Measurements from ENCODE around the gene PHF2. TPM values are rescaled to one million over a fixed set of nuclear protein-coding genes. Genes with fewer than 3 reads are reported as not detected.
"Not testable (repeated sequence)": the region's sequence is repeated elsewhere in the genome, so short reads cannot be mapped to it uniquely, and the experiment has no call there.

Gene PHF2
- polyA plus RNA-seq, 3 donors, result 34.8 to 43.0 (median 40.4) TPM

- DNase-seq (ENCODE audit: extremely low read depth in 1 of 11, low read depth in 9 of 11, low spot score in 4 of 11), result no peak
These were observed 81.1 kb downstream of the PHF2 start for GRCh38 chr9:93657331-93658111.

GRCh38 chr9:93658184-93658925 is 82.0 kb downstream of the PHF2 start:
- DNase-seq (ENCODE audit: extremely low read depth in 1 of 11, low read depth in 9 of 11, low spot score in 4 of 11), result no peak

- DNase-seq (ENCODE audit: extremely low read depth in 1 of 11, low read depth in 9 of 11, low spot score in 4 of 11), result no peak
These were observed 82.9 kb downstream of the PHF2 start for GRCh38 chr9:93659044-93659836.

- DNase-seq (ENCODE audit: extremely low read depth in 1 of 11, low read depth in 9 of 11, low spot score in 4 of 11), result no peak
These were observed 83.4 kb downstream of the PHF2 start for GRCh38 chr9:93659837-93660177.

GRCh38 chr9:93660352-93661046 is 84.1 kb downstream of the PHF2 start:
- DNase-seq (ENCODE audit: extremely low read depth in 1 of 11, low read depth in 9 of 11, low spot score in 4 of 11), result no peak

GRCh38 chr9:93661591-93661990 is 85.2 kb downstream of the PHF2 start:
- DNase-seq (ENCODE audit: extremely low read depth in 1 of 11, low read depth in 9 of 11, low spot score in 4 of 11), result no peak

- no peak for DNase-seq (ENCODE audit: extremely low read depth in 1 of 11, low read depth in 9 of 11, low spot score in 4 of 11)
These were observed 85.7 kb downstream of the PHF2 start for GRCh38 chr9:93662016-93662638.

GRCh38 chr9:93662952-93663572 is 86.7 kb downstream of the PHF2 start:
- no peak for DNase-seq (ENCODE audit: extremely low read depth in 1 of 11, low read depth in 9 of 11, low spot score in 4 of 11)

GRCh38 chr9:93663877-93664548 is 87.6 kb downstream of the PHF2 start:
- no peak for DNase-seq (ENCODE audit: extremely low read depth in 1 of 11, low read depth in 9 of 11, low spot score in 4 of 11)

- DNase-seq (ENCODE audit: extremely low read depth in 1 of 11, low read depth in 9 of 11, low spot score in 4 of 11), result no peak
These were observed 88.3 kb downstream of the PHF2 start for GRCh38 chr9:93664549-93665120.

GRCh38 chr9:93665128-93665636 is 88.8 kb downstream of the PHF2 start:
- no peak for DNase-seq (ENCODE audit: extremely low read depth in 1 of 11, low read depth in 9 of 11, low spot score in 4 of 11)

- DNase-seq (ENCODE audit: extremely low read depth in 1 of 11, low read depth in 9 of 11, low spot score in 4 of 11), result peak in 2 of 11 donors; percentile 7 to 13
These were observed 89.5 kb downstream of the PHF2 start for GRCh38 chr9:93665637-93666438.

GRCh38 chr9:93666439-93666784 is 90.0 kb downstream of the PHF2 start:
- not testable (repeated sequence) for DNase-seq (ENCODE audit: extremely low read depth in 1 of 11, low read depth in 9 of 11, low spot score in 4 of 11)

- DNase-seq (ENCODE audit: extremely low read depth in 1 of 11, low read depth in 9 of 11, low spot score in 4 of 11), result no peak
These were observed 90.6 kb downstream of the PHF2 start for GRCh38 chr9:93667006-93667405.

GRCh38 chr9:93667627-93668026 is 91.2 kb downstream of the PHF2 start:
- DNase-seq (ENCODE audit: extremely low read depth in 1 of 11, low read depth in 9 of 11, low spot score in 4 of 11), result no peak

GRCh38 chr9:93668261-93668871 is 92.0 kb downstream of the PHF2 start:
- DNase-seq (ENCODE audit: extremely low read depth in 1 of 11, low read depth in 9 of 11, low spot score in 4 of 11), result no peak

Data from renal cortex interstitium (tissue), 11 donors.